Iris pigment epithelial cell (primary cell): ENCODE results near the gene TRABD2A.

Source experiments
- DNase-seq: peaks from one replicate; pipeline ENCODE4 v3.0.0-alpha.2; 2011; ENCODE audit warnings: low read depth

The TRABD2A gene

DNA sequence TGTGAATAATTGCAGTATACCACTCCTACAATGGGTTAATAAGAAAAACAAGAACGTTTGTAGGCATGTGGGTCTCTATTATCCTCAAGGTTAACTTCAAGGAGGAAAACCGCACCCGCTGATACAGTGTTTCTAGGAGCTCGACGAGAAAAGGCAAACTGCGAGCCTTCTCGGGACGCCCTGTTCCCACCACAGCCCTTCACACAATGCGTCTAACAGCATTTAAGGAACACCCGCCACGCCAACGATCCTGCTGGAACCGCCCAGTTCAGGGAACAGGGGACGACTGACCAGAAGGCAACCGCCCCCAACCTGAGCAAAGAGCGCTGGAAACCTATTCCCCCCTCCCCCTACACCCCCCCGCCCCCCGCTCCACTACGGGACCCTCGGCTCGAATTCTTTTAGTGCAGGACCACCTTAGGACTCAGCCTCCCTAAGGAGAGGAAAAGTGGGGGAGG is 23.9 kb upstream of the TRABD2A start:
- DNase-seq = peak; percentile 74

DNA sequence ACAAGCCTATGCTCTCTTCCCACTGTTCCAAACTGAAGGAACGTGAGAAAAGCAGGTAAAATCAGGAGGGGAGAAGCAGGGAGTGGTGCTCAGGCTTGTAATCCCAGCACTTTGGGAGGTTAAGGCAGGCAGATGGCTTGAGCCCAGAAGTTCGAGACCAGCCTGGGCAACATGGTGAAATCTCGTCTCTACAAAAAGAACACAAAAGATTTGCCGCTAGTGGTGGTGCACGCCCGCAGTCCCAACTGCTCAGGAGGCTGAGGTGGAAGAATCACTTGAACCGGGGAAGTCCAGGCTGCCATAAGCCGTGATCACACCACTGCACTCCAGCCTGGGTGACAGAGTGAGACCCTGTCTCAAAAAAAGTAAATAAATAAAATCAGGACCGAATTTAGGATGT is 23.3 kb upstream of the TRABD2A start:
- no peak for DNase-seq

DNA sequence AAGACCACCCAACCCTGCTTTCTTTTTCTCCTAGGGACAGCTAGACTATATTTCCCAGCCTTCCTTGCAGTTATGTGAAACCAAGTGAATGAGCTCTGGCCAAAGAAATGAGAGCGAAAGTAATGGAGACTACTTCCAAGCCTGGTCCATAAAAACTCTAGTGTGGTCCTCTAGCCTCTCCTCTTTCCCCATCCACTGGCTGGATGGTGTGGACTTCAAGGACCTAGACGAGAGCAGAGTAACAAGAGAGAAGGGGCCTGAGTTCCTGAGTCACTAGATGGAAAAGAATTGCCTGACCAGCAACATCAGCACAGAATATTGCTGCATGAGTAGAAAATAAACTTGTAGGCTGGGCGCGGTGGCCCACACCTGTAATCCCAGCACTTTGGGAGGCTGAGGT is 21.6 kb upstream of the TRABD2A start:
- DNase-seq = no peak

DNA sequence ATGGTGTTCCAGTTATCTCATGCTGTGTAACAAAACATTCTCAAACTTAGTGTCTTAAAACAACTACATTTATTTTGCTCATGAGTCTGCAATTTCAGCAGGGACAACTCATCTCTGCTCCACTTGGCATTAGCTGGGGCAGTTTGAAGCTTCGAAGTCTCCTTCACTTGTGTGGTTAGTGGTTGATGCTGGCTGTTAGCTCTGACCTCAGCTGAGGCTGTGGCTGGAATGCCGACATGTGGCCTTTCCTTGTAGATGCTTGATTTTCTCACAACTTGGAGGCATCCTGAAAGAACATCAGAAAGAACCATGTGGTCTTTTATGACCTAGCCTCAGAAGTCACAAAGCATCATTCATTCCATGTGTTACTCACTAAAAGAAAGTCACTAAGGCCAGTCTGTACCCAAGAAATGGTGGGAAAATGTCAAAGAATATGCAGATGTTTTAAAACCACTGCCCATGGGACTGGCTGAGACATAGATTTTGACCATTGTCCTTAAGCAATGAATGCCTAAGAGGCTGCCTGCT is 20.8 kb upstream of the TRABD2A start:
- peak; percentile 84 for DNase-seq

DNA sequence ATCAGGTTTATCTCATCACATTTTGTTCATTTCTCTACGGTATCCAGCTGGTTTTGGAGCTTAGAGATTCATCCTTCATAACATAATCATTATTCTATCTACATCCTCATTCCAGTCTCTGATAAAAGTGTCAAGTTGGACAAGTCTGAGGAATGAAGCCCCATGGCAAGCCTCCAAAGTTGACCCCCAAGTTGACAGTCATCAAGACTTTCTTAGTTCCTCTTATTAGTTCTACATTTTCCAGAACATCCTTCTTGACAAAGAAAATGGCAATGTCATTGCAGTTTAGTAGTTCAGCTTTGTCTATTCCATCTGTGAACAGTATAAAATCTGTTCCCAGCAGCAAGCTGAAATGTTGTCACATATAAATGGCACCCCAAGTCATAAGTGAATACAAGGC is 20.1 kb upstream of the TRABD2A start:
- no peak for DNase-seq

DNA sequence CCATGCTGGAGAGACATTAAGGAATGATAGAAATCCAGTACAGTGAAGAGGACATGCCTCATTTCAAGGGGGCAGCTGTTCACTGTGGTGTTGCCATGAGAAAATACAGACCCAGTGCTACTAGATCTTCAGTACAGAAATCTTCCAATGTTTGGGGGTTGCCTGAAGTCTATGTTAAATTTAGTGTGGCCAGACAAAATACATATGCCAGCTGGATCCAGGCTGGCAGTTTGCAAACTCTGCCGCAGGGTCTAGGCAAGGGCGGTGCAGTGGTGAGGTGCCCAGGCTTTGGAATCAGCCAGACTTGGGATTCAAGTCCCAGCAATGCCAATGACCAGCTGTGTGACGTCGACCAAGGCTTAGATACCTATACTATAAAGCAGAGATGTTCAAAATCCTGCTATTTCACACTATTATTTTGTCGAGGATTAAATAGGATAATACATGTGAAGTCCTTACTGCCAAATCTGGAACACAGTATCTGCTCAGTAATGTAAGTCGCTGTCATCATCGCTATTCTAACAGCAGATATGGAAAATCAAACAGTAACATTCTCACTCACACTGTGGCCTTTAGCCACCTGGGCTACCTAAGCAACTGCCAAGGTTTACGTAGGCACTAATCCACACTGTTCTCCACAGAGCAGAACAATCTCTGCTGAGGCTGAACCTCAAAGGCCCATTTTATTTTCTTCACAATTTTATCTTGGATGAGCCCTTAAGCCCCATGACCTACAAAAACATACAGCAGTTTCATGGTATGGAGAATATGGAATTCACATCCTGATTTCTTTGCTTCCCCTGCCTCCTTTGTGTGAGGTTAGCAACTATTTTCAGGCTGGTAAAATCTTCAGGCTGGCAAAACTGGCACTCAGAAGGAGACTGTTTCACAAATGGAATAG is 18.7 kb upstream of the TRABD2A start:
- no peak for DNase-seq

DNA sequence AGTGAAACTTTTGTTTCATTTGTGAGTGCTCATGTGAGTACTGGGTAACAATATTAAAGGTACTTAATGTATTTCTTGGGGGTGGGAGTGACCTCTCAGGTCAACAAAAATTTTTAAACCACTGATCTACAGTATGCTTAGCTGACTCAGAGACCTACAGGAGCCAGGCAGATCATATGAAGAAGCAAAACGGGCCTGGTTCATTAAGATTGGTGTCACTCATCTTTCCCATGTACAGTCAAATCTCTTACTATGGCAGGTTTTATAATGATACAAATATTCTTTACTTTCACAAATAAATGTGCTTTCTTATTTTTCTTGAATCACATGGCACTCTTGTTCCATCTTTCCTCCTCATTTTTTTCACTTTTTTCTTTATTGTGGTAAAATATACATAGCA is 16.9 kb upstream of the TRABD2A start:
- DNase-seq = peak; percentile 50

DNA sequence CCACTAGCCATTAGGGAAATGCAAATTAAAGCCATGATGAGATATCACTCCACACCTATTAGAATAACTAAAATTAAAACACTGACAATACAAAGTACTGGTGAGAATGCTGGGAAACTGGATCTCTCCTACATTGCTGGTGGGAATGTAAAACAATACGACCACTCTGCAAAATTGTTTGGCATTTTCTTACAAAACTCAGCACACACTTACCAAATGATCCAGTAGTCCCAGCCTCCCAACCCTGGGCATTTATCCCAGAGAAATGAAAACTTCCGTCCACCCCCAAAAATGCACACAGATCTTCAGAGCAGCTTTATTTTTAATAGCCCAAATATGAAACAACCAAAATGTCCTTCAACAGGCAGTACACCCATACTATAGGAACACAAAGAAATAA is 15.7 kb upstream of the TRABD2A start:
- no peak for DNase-seq

DNA sequence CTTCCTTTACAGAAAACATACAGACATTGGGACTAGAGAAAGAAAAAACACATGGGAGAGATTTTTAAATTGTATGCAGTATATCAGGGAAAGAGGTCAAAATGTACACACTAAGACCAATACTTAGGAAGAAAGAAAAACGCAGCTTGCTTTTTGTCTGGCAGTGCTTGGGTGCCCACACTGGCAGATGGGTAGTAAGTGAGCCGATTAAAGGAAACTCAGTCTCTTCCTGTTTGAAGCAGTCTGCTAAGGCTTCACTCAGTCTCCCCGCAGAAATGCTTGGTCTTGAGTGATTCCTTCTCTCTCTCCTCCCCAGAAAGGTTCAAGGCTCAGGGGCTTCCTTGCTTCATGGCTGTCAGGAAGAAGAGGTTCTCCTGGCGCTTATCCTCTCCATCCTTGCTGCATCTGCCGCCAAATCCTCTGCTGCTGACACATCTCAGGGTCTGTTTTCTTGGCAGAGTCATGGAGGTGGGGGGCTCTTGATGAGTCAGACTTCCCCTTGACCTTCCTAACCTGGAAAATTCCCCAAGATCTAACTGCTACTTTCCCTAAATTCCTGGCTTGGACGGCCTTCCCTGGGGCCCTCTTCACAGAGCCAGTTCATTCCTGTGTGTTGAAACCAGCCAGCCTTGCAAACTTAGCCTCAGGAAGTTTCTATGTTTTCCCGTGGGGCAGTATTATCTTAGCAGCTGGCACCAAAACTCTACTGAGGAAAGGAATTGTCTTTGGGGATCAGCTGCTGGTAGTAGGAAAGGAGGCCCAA is 14.1 kb upstream of the TRABD2A start:
- peak; percentile 32 for DNase-seq

DNA sequence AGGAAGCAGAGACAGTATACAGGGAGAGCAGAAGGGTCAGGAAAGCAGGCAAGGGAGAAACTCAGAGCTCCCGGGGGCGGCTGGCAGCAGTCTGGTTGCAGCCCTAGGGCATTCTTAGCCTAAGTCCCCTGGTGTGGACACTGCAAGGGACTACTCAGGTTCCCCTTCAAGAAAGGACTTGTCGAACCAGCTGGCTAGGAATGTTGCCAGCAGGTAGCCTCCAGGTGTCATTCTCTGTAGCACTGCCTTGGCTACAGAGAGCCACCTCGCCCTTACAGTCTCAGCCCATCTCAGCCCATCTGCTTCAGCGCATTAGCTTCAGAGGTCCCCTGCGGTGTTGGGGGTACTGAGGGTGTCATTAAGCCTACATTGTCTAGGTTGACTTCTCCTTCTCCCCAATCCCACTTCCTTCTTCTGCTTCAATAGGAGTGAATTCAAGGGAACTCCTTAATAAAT is 13.3 kb upstream of the TRABD2A start:
- DNase-seq = no peak

DNA sequence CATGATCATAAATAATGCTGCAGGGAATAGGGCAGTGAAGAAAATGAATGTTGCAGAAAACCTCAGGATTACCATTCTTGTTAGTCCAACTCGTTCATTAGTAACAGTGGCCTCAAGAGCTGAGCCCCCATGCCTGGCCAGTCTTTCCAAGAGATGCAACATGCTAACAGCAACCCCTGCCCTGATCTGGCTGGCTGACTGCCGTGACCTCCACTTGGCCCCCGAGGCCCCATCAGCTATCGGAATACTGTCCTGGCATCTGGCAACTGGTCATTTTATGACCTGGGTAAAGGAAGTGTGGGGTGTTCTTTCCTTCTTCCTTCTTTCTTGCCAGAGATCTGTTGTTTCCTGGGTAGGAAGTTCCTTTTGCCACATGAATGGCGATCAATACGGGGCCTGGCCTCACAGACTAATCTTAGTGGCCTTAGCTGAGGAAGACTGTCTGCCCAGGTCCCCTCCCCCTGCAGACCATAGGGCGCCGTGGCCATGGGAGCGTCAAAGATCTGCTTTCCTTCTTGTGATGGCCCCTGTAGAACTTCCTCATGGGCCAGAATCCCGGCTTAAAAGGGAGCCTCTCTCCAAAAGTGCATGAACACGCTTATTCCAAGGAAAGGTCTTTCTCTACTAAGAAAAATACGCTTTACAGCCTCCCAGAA is 10.6 kb upstream of the TRABD2A start:
- no peak for DNase-seq

DNA sequence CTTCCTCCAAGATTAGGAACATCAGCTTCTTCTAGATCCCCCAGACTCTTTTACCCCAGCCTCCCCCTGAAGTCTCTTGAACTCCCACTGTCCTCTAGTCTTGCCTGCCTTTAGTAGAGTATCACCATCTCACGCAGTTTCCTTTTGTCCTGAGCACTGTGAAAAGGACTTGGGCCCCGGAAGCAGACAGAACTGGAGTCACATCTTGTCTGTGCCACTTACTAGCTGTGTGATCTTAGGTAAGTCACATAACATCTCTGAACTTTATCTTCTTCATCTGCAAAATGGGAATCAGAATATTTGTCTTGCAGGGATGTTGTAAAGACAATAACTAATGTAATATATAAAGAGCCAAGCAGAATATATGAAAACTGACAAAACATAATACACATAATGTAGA is 8.4 kb upstream of the TRABD2A start:
- DNase-seq = no peak

DNA sequence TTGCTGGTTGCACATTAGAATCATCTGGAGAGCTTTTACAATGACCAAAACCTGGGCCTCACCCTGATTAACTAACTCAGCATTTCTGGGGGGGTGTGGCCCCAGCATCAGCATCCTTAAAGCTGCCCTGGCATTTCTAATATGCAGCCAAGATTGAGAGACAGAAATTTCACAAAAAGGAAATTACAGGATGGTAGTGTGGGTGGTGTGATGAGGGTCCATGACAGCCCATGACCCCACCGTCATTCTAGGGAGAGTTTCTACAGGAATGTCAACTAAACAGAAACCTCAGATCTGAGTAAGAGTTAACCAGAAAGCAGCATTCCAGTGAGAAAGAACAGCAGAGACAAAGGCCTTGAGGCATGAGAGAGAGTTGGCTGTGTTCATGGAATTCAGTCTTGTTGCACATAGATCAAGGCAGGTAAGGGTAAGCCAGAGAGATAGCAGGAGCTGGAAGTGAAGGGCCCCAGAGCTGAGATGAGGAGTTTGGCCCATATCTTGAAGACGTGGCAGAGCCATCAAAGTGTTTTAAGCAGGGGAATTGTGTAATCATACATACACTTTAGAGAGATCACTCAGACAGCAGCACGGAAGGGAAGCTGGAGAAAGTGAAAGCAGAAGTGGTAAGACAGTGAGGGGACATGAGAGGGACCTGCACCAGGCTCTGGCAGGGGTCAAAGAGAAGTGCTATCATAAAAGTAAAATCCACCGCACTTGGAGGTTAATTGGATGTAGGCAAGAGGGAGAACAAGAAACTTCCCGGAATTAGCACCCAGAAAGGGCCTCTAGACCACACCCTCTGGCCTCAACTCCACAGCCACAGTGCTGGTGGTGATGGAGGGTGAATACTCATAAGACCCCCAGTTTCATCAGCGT is 7.8 kb upstream of the TRABD2A start:
- peak; percentile 83 for DNase-seq

DNA sequence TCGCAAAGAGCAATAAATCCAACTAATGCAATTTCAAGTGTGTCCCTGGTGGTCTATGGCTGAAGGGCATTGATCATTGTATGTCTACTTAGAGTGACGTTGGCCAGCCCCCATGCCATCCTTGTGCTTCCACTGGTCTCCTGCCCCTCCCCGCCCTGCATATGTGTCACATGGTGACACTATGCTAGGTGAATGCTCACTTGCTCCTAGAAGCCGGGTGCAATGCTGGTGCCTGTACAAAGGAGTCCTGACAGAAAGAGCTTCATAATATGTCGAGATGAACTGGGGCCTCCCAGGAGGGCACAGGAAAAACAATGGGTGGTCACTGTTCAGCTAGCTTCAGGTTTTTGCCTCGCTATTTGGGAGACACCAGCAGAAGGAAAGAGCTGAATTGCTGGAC is 5.9 kb upstream of the TRABD2A start:
- DNase-seq = no peak

DNA sequence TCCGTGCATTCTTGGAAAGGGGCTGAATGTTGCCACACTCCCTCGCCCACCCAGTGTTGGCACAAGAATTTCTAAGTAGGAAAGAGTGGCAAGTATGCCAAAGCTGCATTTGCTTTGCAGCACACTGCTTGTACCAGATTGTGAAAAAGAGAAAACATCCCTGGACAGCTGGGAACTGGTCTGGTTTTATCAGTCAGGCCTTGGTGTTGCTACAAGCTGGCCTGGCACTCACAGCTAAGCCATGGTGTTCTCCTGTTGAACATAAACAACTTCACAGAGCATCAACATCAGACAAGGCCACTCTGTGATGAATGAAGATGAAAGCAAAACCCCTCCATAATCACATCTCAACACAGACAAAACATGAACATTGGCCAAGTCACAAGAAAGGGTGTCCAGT is 4.2 kb upstream of the TRABD2A start:
- no peak for DNase-seq

DNA sequence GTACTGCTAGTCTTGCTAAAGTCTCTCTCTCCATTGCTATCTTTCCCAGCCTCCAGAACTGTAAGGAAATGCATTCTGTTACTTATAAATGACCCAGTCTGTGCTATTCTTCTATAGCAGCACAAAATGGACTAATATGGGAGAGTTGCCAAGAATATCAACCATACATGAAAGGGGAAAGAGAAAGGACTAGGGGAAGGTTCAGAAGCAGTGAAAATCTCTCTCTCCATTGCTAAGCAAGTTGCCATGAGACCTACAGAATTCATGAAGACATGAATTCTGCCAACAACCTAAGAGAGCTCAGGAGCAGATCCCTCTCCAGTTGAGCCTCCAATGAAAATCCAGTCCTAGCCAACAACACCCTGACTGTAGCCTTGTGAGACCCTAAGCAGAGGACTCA is 3.6 kb upstream of the TRABD2A start:
- DNase-seq = peak; percentile 13

DNA sequence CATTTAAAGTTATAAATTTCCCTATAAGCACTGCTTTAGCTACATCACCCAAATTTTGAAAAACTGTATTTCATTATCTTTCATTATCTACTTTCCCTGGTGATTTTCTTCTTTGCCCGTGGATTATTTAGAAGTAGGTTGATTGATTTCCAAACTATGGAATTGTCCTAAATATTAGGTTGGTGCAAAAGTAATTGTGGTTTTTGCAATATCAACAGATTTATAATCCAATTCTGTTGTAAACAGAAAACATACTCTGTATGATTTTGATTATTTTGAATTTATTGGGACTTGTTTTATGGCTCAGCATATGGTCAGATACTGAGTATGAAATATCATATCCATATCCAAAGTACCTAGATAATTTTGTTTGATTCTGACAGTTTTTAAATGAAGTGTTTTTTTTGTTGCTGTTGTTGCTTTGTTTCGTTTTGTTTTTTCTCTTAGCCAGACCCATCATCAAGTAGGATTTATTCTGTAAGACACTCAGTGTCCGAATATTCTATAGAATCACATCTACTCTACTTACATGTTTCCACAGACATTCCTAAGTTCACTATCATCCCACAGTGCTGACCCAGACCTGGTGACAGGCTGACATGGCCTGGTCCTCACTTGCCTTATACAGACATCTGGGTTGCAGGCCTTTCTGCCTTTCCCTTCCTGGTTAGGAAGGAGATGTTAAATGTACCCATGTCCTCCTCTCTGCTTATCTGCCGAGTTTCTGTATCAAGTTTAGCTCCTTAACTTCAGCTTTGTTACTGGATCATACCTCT is 2.1 kb upstream of the TRABD2A start:
- DNase-seq = no peak

DNA sequence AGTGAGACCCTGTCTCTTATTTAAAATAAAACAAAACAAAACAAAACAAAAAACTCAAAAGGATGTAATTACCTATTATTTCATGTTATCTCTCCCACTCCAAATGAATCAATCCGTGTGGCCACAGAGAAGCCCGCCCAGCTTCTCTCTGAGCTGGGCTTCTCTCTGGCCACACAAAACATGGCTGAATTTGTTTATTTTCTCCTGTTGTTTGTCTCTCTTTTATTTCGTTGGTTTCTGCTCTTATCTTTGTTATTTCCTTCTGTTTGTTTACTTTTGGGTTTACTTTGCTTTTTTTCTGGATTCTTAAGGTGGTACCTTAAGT is 1.5 kb upstream of the TRABD2A start:
- DNase-seq = no peak

DNA sequence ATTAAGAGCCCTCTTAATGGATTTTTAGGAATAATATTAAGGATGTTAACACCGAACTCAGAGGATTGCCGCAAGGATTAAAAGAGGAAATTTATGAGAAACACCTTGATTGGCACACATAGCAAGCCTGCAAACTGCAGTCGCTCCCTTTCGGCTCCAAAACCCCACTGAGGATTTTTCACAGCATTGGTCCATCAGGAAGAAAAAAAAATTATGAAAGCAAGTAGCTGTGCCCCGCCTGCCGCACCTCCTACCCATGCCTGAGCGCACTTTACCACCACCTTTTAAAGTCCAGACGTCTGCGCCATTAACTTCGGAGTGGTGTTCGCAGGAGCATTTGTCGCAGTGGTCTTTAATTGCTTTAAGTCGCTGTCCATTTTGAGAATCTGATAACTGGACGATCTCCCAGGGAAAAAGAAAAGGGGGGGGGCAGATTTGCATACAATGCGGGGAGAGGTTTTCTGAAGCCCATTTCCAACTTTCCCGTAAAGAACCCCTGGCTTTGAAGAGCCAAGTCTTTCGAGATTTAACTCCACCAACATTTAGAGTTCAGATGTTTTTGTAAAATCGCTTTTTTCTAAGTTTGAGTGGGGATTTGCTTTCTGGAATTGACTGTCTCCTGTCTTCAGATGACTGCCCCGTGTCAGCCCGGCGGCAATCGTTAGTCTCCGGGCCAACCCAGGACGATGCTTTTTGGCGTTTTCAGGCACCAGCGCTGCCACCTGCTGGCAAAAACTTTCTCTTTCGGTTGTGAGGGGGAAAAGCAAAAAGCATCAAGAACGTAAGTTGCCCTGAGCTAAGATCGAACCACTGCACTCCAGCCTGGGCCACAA is 913 bp upstream of the TRABD2A start:
- peak; percentile 85 for DNase-seq

DNA sequence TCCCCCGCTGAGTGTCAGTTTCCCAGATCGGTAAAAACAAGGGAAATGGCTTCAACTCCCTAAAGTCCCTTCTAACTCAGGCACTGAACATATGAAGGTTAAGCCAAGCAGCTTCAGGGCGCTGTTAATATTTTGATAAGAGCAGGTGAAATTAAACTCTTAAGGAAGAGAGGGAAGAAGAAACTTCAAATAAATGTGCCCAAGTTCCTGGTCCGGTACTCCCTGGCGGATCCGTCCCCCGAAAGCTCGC is 564 bp downstream of the TRABD2A start:
- no peak for DNase-seq
